Inflammatory macrophage treated with lipopolysaccharide for 1 hour (primary cell): ENCODE data around the gene CENPO.

ENCODE experiments used
- DNase-seq, 2 donors: peaks; one replicate each; pipeline ENCODE4 v3.0.0-alpha.2; 2020 to 2022

The CENPO gene

GRCh38 chr2:24866946-24867345, 73.7 kb downstream of the CENPO start:
- no peak for DNase-seq

- DNase-seq: no peak
These were observed 77.2 kb downstream of the CENPO start for GRCh38 chr2:24870440-24870839.

- no peak for DNase-seq
These were observed 77.9 kb downstream of the CENPO start for GRCh38 chr2:24870891-24871705.

- DNase-seq: no peak
These were observed 78.7 kb downstream of the CENPO start for GRCh38 chr2:24871852-24872333.
